Sigmoid colon (tissue), 7 donors: ENCODE data around the gene TCAP. TPM values are rescaled to one million over a fixed set of nuclear protein-coding genes. Genes with fewer than 3 reads are reported as not detected.

Experiments
- DNase-seq: peaks from one replicate; pipeline ENCODE4 v3.0.0-alpha.2; 2019
- H3K27ac ChIP-seq, 4 donors: fragments of 200-600 bp; sonication (generic); one replicate each; pipeline ENCODE4 v1.5.1; 2016 to 2019; ENCODE audit warnings: mild to moderate bottlenecking in 1 of 4
- H3K27me3 ChIP-seq, 3 donors: fragments of 200-600 bp; sonication (generic); one replicate each; pipeline ENCODE4 v1.5.1; 2019; ENCODE audit warnings: mild to moderate bottlenecking in 1 of 3
- H3K36me3 ChIP-seq, 4 donors: fragments of 200-600 bp; sonication (generic); one replicate each; pipeline ENCODE4 v1.5.1; 2016 to 2019
- H3K4me1 ChIP-seq, 4 donors: fragments of 200-600 bp; sonication (generic); one replicate each; pipeline ENCODE4 v1.5.1; 2017 to 2019
- H3K4me3 ChIP-seq, 4 donors: fragments of 200-600 bp; sonication (generic); one replicate each; pipeline ENCODE4 v1.5.1; 2017 to 2019; ENCODE audit warnings: mild to moderate bottlenecking in 2 of 4, moderate library complexity in 1 of 4
- H3K9me3 ChIP-seq, 4 donors: fragments of 200-600 bp in 3 of 4; sonication (generic) in 3 of 4; one replicate each; pipeline versions ENCODE4 v1.5.1 to v1.6.1; 2013 to 2019
- CTCF ChIP-seq, 4 experiments: fragments of 450-650 bp in 3 of 4; fragments of 200-600 bp in 1 of 4; IDR thresholded peaks; one replicate each; pipeline ENCODE4 v1.5.1; 2016 to 2019; ENCODE audit warnings: antibody characterized with exemption in 4 of 4, mild to moderate bottlenecking in 3 of 4, moderate library complexity in 2 of 4
- EP300 ChIP-seq, 4 donors: sonication (generic); formaldehyde crosslinking; IDR thresholded peaks; one replicate each; pipeline ENCODE4 v1.6.1; 2017; ENCODE audit warnings: antibody characterized with exemption in 4 of 4
- POLR2A ChIP-seq, 2 donors: fragments of 450-650 bp; IDR thresholded peaks; one replicate each; pipeline ENCODE4 v1.6.1; 2016; ENCODE audit warnings: antibody characterized with exemption in 2 of 2, mild to moderate bottlenecking in 2 of 2, moderate library complexity in 2 of 2
- POLR2AphosphoS5 ChIP-seq, 4 donors: sonication (generic); formaldehyde crosslinking; IDR thresholded peaks; one replicate each; pipeline ENCODE4 v1.6.1; 2017; ENCODE audit warnings: antibody characterized with exemption in 4 of 4
- WGBS, 2 donors: extraction: QIAGEN DNeasy Blood & Tissue Kit; methylation state at CpG; one replicate each; pipeline ENCODE4 v1.1.7; 2013; 5-methylcytosine and 5-hydroxymethylcytosine counted together
- intact Hi-C: fragments of 100-400 bp; cut with DNase I; formaldehyde crosslinking; loops from one replicate; pipeline ENCODE4 v1.15.1; 2023
- polyA plus RNA-seq, 3 donors: library from polyadenylated mRNA; stranded (reverse); fragments of 200-250 nt; gene quantifications; one replicate each; pipeline ENCODE4 v1.2.3, GENCODE V29; 2013
- total RNA-seq, 4 donors: library from RNA; depleted of rRNA; stranded (reverse); fragments of >200 nt; gene quantifications; one replicate each; pipeline ENCODE4 v1.1.0, GENCODE V29; 2016
- donor health status: healthy with polysubstance abuse.
- donor health status: Bipolar disorder and iron deficiency.
- donor health status: healthy.

TCAP gene
- total and polyA plus RNA-seq, 7 donors, result 0.49 to 3.5 (median 1.1) TPM; not detected in 1

GRCh38 chr17:39688475-39688835 lies 23.3 kb downstream of the TCAP start:
- intact Hi-C loops, result loop anchor here (5.0 kb wide), 2 partner anchors 44 to 64 kb away; partner anchors contain the start of gene MIEN1
- WGBS, 2 donors, result 7 to 29% methylated on average over 6 of the region's 6 CpGs
- no peak for TF ChIP-seq POLR2A (IDR thresholded peaks at IDR 0.05)
- no peak for TF ChIP-seq POLR2AphosphoS5 (IDR thresholded peaks at IDR 0.05)
- TF ChIP-seq CTCF (IDR thresholded peaks at IDR 0.05), result no peak
- TF ChIP-seq EP300 (IDR thresholded peaks at IDR 0.05), result no peak
- H3K9me3 ChIP-seq, result no peaks in the 10 kb centered on the region
- H3K4me1 ChIP-seq, result peaks cover 0 to 15% (median 15%) of the 10 kb centered on the region in 4 donors
- H3K27ac ChIP-seq, result peak overlapping the region; percentile 84 to 92 (median 88)
- peaks cover 0 to 12% (median 0%) of the 10 kb centered on the region in 4 donors for H3K36me3 ChIP-seq
- H3K27me3 ChIP-seq, result no peaks in the 10 kb centered on the region
- H3K4me3 ChIP-seq, result peak overlapping the region; percentile 62 to 71 (median 66)
- no peak for DNase-seq

- Histone ChIP-seq H3K27me3 (no peaks in the 10 kb centered on the region), H3K27ac (no peak overlapping the region), H3K4me3 (peak overlapping the region in 1 of 4 donors; percentile 62), H3K9me3 (no peaks in the 10 kb centered on the region), H3K36me3 (peaks cover 0 to 8% (median 0%) of the 10 kb centered on the region in 4 donors), H3K4me1 (peaks cover 0 to 15% (median 15%) of the 10 kb centered on the region in 4 donors)
- DNase-seq, result no peak
- 23 to 52% methylated on average over 3 of the region's 3 CpGs for WGBS, 2 donors
- intact Hi-C loops, result loop anchor here (5.0 kb wide), 2 partner anchors 43 to 63 kb away; partner anchors contain the start of gene MIEN1
- no peak for TF ChIP-seq EP300 (IDR thresholded peaks at IDR 0.05)
- TF ChIP-seq CTCF (IDR thresholded peaks at IDR 0.05), result no peak
- no peak for TF ChIP-seq POLR2AphosphoS5 (IDR thresholded peaks at IDR 0.05)
- TF ChIP-seq POLR2A (IDR thresholded peaks at IDR 0.05), result no peak
Measured at GRCh38 chr17:39688945-39689344, 23.8 kb downstream of the TCAP start.

GRCh38 chr17:39694593-39694992 lies 29.4 kb downstream of the TCAP start:
- Histone ChIP-seq H3K36me3 (no peaks in the 10 kb centered on the region), H3K9me3 (no peaks in the 10 kb centered on the region), H3K27me3 (no peaks in the 10 kb centered on the region), H3K4me1 (peaks cover 0 to 6% (median 2%) of the 10 kb centered on the region in 4 donors), H3K4me3 (no peak overlapping the region), H3K27ac (no peak overlapping the region)
- WGBS, 2 donors, result 90 to 93% methylated on average over 5 of the region's 5 CpGs
- no peak for DNase-seq
- TF ChIP-seq POLR2A (IDR thresholded peaks at IDR 0.05) (no peak), CTCF (IDR thresholded peaks at IDR 0.05) (no peak), EP300 (IDR thresholded peaks at IDR 0.05) (no peak), POLR2AphosphoS5 (IDR thresholded peaks at IDR 0.05) (no peak)
- intact Hi-C loops, result no loop called here

- H3K9me3 ChIP-seq, result no peaks in the 10 kb centered on the region
- TF ChIP-seq EP300 (IDR thresholded peaks at IDR 0.05) (no peak), POLR2A (IDR thresholded peaks at IDR 0.05) (no peak), CTCF (IDR thresholded peaks at IDR 0.05) (no peak), POLR2AphosphoS5 (IDR thresholded peaks at IDR 0.05) (no peak)
- DNase-seq, result no peak
- no peaks in the 10 kb centered on the region for H3K36me3 ChIP-seq
- no peak overlapping the region for H3K27ac ChIP-seq
- H3K4me3 ChIP-seq, result no peak overlapping the region
- intact Hi-C loops, result no loop called here
- H3K4me1 ChIP-seq, result peaks cover 0 to 7% (median 3%) of the 10 kb centered on the region in 4 donors
- 92 to 93% methylated on average over 2 of the region's 2 CpGs for WGBS, 2 donors
- H3K27me3 ChIP-seq, result no peaks in the 10 kb centered on the region
Measured at GRCh38 chr17:39695089-39695474, 29.9 kb downstream of the TCAP start.

GRCh38 chr17:39696731-39697130 lies 31.6 kb downstream of the TCAP start:
- H3K4me1 ChIP-seq, result peaks cover 0 to 23% (median 15%) of the 10 kb centered on the region in 4 donors
- H3K4me3 ChIP-seq, result no peak overlapping the region
- no peak overlapping the region for H3K27ac ChIP-seq
- H3K9me3 ChIP-seq, result no peaks in the 10 kb centered on the region
- no peaks in the 10 kb centered on the region for H3K36me3 ChIP-seq
- DNase-seq, result no peak
- no peak for TF ChIP-seq CTCF (IDR thresholded peaks at IDR 0.05)
- no peaks in the 10 kb centered on the region for H3K27me3 ChIP-seq
- WGBS, 2 donors, result 90 to 91% methylated on average over 6 of the region's 6 CpGs
- intact Hi-C loops, result no loop called here
